ENCODE data around the gene SARM1.
"Not testable (repeated sequence)": the region's sequence is repeated elsewhere in the genome, so short reads cannot be mapped to it uniquely, and the experiment has no call there.

The SARM1 gene

DNA sequence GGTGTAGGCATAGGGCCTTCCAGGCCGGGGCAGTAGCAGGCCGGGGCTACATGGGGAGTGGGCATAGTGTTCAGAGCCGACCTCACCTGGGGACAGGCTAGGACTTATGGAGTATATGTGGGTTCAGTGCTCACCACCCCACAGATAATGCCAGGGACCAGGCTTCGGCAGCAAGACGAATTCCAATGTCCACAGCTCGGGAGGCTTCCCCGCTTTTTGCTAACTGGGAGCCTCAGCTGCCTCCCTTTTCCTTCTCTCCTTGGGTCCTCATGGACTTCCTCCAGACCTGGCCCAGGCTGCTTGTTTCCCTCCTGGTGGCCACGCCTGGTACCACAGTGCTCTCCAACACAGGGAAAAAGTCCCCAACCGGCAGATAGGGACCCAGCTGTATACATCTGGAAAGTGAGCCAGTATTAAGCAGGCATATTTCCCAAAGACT lies 54.6 kb downstream of the SARM1 start:
- no peak for DNase-seq (ENCODE audit: low read depth in 2 of 2)

DNA sequence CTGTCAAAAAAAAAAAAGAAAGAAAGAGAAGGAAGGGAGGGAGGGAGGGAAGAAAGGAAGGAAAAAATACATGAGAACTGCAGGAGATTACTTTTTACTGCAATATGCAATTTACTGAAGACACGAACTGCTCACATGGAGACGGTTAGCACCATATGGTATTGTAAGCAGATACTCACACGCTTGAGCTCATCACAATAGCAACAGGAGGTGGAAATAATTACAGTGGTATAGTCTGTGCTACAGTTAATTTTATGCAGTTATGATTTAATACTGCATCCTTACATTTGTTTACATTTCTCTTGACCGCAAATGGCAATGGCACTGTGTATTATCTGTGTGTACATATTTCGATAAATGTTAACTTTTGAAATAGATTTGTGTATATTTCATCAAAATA lies 55.9 kb downstream of the SARM1 start:
- no peak for DNase-seq (ENCODE audit: low read depth in 2 of 2)

GRCh38 chr17:28427982-28428381 lies 56.5 kb downstream of the SARM1 start:
- not testable (repeated sequence) for DNase-seq (ENCODE audit: low read depth in 2 of 2)

DNA sequence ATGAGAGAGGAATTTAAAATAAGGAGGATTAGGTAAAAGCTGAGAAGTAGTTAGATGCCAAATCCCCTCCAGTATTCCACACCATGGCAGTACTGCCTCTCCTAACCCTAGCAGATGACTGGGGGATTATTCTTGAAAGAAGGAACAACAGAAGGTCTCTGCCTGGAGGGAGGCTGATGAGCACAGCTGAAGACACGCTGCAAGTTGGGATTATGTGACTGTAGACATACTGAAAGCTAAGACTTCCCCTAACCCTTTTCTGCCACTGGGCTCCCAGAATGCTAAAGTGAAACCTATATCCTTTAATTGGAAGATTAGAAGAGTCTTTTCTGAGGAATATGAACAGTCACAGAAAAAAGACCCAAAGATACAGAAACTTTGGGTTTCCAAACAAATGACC lies 62.2 kb downstream of the SARM1 start:
- no peak for DNase-seq (ENCODE audit: low read depth in 2 of 2)

GRCh38 chr17:28434326-28434725 lies 62.8 kb downstream of the SARM1 start:
- not testable (repeated sequence) for DNase-seq (ENCODE audit: low read depth in 2 of 2)

DNA sequence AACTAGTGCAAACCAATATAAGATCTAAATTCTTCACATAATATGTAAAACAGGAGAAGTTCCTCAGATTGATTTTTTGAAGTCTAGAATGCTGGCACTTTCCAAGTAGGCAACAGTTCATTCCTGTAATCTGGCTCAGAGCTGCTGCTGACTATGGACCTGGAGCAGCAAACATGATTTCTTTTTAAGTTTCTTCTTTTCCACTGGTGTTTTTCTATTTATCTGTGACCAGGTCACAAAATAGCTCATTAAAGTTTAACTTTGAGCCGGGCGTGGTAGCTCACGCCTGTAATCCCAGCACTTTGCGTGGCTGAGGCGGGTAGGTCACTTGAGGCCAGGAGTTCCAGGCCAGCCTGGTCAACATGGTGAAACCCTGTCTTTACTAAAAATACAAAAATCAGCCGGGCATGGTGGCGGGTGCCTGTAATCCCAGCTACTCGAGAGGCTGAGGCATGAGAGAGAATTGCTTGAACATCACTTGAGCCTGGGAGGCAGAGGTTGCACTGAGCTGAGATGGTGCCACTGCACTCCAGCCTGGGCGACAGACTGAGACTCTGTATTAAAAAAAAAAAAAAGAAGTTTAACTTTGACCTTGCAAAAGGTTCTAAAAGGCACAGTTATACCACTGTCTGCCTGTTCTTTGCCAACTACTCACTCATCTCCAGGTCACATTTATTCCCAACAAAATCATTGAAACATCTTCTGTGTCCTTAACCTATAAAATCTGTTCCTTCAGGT lies 72.6 kb downstream of the SARM1 start:
- no peak for DNase-seq (ENCODE audit: low read depth in 2 of 2)

GRCh38 chr17:28446716-28447395 lies 75.4 kb downstream of the SARM1 start:
- no peak for DNase-seq (ENCODE audit: low read depth in 2 of 2)

DNA sequence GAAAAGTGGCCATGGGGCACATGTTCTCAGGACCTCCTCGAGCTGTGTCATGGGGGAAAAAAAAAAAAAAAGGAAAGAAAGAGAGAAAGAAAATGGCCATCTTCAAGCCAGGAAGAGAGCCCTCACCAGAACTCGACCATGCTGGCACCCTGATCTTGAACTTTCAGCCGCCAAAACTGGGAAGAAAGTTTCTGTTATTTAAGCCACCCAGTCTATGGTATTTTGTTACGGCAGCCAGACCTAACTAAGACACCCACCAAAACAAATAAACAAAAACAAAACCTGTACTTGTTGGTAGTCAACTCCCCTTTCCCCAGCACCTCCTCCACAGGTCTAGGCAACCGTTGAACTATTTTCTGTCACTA lies 75.9 kb downstream of the SARM1 start:
- DNase-seq (ENCODE audit: low read depth in 2 of 2): no peak

DNA sequence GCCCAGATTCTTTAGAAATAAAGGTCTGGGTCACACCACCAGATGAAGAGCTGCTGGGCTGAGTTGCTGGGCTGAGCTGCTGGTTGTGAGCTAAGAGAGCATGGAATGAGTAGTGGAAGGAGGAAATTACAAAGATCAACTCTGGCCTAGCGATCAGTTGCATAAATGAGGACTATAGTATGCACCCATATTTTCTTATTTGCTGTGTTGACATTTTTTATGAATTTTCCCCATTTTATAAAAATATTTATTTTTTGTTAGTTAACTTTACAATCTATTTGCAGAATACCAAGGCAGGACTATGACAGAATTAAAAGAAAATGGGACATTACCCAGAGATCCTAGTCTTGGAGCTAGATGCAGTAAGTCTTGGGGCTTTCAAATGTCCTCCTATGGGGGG lies 78.4 kb downstream of the SARM1 start:
- DNase-seq (ENCODE audit: low read depth in 2 of 2): no peak

All from activated CD8-positive, alpha-beta memory T cell treated with anti-CD3 and anti-CD28 coated beads for 4 hours (primary cell).